ENCODE measurements around the gene GRID2.

GRID2 gene

DNA sequence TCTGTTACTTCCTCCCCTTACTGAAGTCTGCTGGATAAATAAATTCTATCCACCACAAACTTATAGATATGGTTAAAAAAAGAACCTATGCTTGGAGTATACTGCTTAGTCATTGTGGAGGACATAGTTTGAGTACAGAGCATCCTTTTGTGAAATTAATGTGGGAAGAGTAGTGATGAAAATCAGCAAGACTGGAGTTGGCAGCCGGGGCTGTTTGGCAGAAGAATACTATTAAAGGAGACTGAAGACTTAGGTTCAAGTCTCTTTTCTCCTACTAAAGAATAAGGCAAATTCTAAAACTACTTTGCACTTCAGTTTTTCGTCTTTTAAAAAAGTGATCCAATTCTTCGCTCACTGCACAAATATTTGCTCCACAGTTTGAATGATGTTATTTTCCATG is 1198.2 kb downstream of the GRID2 start:
- Mint-ChIP-seq H3K4me3 (no peak overlapping the region), H3K27me3 (ENCODE audit: low read depth) (no peaks in the 10 kb centered on the region), H3K9me3 (no peaks in the 10 kb centered on the region), H3K4me1 (no peaks in the 10 kb centered on the region), H3K36me3 (ENCODE audit: low read depth) (no peaks in the 10 kb centered on the region), H3K27ac (no peak overlapping the region)
- TF ChIP-seq CTCF (IDR thresholded peaks at IDR 0.05; ENCODE audit: unreplicated experiment in 3 of 3) = no peak

DNA sequence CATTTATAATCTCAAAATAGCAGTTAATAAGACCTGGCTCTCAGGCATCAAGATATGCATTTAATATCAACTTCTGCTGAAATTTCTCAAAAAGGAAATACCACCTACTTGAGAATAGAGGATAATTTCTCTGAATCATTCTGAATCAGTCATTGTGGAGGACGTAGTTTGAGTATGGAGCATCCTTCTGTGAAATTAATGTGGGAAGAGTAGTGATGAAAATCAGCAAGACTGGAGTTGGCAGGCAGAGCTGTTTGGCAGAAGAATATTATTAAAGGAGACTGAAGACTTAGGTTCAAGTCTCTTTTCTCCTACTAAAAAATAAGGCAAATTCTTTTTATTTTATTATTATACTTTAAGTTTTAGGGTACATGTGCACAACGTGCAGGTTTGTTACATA is 1199.2 kb downstream of the GRID2 start:
- H3K4me3 Mint-ChIP-seq = no peak overlapping the region
- H3K27me3 Mint-ChIP-seq (ENCODE audit: low read depth) = no peaks in the 10 kb centered on the region
- no peaks in the 10 kb centered on the region for H3K4me1 Mint-ChIP-seq
- no peak overlapping the region for H3K27ac Mint-ChIP-seq
- H3K9me3 Mint-ChIP-seq = no peaks in the 10 kb centered on the region
- H3K36me3 Mint-ChIP-seq (ENCODE audit: low read depth) = no peaks in the 10 kb centered on the region
- TF ChIP-seq CTCF (IDR thresholded peaks at IDR 0.05; ENCODE audit: unreplicated experiment in 3 of 3) = no peak

- no peak overlapping the region for H3K4me3 Mint-ChIP-seq
- no peaks in the 10 kb centered on the region for H3K27me3 Mint-ChIP-seq (ENCODE audit: low read depth)
- H3K36me3 Mint-ChIP-seq (ENCODE audit: low read depth) = no peaks in the 10 kb centered on the region
- no peak for TF ChIP-seq CTCF (IDR thresholded peaks at IDR 0.05; ENCODE audit: unreplicated experiment in 3 of 3)
- no peaks in the 10 kb centered on the region for H3K9me3 Mint-ChIP-seq
- H3K4me1 Mint-ChIP-seq = no peaks in the 10 kb centered on the region
- no peak overlapping the region for H3K27ac Mint-ChIP-seq
These were observed 1210.1 kb downstream of the GRID2 start for GRCh38 chr4:93513851-93514250.

GRCh38 chr4:93515208-93515607 is 1211.4 kb downstream of the GRID2 start:
- Mint-ChIP-seq H3K4me3 (no peak overlapping the region), H3K4me1 (no peaks in the 10 kb centered on the region), H3K9me3 (no peaks in the 10 kb centered on the region), H3K36me3 (ENCODE audit: low read depth) (no peaks in the 10 kb centered on the region), H3K27ac (no peak overlapping the region), H3K27me3 (ENCODE audit: low read depth) (no peaks in the 10 kb centered on the region)
- TF ChIP-seq CTCF (IDR thresholded peaks at IDR 0.05; ENCODE audit: unreplicated experiment in 3 of 3) = no peak

DNA sequence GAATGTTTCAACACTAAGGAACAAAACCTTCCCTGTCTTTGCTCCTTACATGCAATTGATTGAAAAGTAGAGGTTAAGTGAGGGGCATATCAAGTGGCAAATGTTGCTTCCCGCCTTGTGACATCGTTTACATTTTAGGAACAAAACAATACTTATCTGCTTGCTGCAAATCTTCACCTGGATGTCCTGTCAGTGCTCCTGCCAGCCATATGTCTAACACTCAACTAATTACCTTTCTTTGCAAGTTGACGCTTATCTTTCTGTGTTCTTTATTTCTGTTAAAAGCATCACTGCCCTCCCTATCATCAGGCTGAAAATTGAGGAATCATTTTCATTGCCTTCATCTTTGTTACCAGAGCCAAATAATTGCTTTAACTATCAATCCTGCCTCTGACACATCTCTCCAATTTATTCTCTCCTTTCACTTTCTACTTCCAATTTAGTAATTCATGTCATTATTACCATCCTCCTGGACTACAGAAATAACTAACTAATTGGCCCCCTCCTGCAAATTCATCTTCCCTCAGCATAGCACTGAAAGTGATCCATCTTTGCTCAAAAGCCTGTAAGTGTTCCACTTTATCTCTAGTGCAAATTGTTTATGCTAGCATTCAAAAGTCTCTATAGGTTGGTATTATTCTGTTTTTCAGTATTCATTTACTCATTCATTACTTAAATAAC is 1226.1 kb downstream of the GRID2 start:
- Mint-ChIP-seq H3K27ac (no peak overlapping the region), H3K4me1 (no peaks in the 10 kb centered on the region), H3K9me3 (no peaks in the 10 kb centered on the region), H3K36me3 (ENCODE audit: low read depth) (no peaks in the 10 kb centered on the region), H3K4me3 (no peak overlapping the region), H3K27me3 (ENCODE audit: low read depth) (no peaks in the 10 kb centered on the region)
- no peak for TF ChIP-seq CTCF (IDR thresholded peaks at IDR 0.05; ENCODE audit: unreplicated experiment in 3 of 3)

DNA sequence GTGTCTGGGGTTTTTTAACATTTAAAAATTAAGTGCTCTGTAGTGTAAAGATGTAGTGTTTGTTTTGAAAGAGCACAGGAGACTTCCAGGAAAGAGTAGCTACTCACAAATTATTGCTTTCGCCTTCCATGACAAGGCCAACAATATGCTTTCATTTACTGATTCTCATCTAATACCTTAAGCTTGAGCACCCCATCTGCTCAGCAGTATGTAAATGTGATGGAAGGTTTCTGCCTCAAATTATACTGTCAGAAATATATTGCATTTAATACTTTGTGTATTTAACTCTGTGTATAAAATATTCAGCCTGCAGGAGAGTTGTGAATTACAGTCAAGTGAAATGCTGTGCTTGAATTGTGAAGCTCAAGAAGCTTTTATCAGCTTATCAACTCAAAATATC is 1228.5 kb downstream of the GRID2 start:
- H3K36me3 Mint-ChIP-seq (ENCODE audit: low read depth) = no peaks in the 10 kb centered on the region

More for the DNA sequence above, 1228.5 kb downstream of the GRID2 start:
- H3K4me3 Mint-ChIP-seq = no peak overlapping the region
- no peaks in the 10 kb centered on the region for H3K9me3 Mint-ChIP-seq
- H3K27ac Mint-ChIP-seq = no peak overlapping the region
- no peaks in the 10 kb centered on the region for H3K27me3 Mint-ChIP-seq (ENCODE audit: low read depth)
- TF ChIP-seq CTCF (IDR thresholded peaks at IDR 0.05; ENCODE audit: unreplicated experiment in 3 of 3) = no peak
- no peaks in the 10 kb centered on the region for H3K4me1 Mint-ChIP-seq

Measured in nephron (organoid).